NCI-H2029 (cell line): ENCODE data around the gene EIF4G3.
A peak's percentile ranks its signal among the peaks of the same experiment; 100 is the strongest.
"Not testable (repeated sequence)": the region's sequence is repeated elsewhere in the genome, so short reads cannot be mapped to it uniquely, and the experiment has no call there.

Experiments
- DNase-seq: peaks from one replicate; lab custom pipeline; 2025; lab: John Stamatoyannopoulos, UW

EIF4G3 gene

DNA sequence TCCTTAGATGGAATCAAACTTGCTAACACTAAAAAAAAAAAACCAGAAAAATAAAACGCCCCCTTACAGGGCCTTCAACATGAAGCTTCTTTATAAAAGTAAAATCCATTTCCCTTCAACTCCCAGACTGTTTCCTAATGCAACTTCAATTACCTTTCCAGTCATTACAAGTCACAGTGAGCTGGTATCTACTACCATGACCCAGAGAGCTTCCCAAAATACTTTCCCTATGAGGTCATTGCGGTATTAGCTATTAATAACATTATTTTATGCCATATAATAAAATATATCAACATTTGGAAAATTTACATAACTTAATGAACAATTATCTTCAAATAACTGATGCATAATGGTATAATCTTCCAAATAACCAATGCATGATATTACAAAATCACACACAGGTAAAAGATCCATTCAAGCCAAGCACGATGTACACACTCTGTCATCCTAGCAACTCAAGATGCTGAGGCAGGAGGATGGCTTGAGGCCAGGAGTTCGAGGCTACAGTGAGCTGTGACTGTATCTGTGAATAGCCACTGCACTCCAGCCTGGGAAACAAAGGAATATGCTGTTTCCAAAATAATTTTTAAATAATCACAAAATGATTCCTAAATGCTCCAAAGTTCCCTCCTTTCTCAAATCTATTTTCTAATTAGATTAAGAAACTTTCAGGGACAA lies 24.1 kb downstream of the EIF4G3 start:
- no peak for DNase-seq

DNA sequence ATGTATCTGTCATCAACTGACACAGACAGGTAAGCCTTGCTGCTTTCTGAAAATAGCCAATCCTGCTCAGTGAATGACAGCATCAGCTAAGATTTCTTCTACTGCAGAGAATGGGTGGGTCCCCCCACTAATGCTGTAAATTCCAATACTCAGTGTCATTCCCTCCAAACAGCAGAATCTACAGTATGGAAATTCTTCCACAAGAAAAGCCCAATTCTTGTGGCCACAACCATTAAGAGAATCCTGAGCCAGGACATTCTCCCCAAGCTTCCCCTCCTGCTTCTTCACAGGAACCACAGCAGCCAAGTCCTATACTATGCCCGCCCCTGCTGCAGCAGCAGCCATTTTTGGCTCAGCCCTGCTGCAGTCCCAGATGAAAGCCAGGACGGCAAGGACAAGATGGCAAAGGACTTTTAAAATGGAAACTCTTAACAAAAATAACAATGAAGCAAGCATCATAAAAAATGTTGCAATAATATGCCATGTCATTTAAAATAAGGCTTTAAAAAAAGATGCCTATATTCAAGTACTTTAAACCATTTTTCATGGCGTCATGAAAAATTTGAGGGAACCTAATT lies 26.8 kb downstream of the EIF4G3 start:
- DNase-seq: no peak

DNA sequence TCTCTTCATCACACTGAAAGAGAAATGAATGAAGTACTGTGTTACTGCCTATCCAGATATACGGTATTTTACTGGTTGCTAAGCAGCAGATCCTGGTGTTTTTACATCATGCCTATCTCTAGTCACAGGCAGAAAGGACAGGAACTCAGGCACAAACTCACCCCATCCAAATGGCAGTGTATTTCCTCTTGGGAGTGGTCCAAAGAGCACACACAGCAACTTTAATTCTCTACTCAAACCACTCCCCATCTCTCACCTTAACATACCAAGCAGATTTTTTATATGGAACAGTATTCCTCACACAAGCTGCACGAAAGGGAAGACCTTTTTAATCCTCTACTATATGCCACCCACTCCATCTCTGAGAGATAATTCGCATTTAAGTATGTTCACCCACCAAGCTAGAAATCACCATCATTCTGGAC lies 27.3 kb downstream of the EIF4G3 start:
- peak; percentile 41 for DNase-seq

DNA sequence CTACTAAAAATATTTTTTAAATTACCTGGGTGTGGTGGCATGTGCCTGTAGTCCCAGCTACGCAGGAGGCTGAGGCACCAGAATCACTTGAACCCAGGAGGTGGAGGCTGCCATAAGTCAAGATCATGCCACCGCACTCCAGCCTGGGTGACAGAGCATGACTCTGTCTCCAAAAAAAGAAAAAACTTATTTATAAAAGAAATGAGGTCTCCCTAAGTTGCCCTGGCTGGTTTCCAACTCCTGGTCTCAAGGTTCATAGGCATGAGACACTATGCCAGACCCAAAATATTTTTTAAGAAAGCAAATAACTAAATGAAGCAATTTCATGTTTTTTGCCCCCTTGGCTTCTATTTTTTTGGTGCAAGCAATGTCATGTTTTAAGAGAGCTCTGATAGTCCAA lies 32.9 kb downstream of the EIF4G3 start:
- no peak for DNase-seq

DNA sequence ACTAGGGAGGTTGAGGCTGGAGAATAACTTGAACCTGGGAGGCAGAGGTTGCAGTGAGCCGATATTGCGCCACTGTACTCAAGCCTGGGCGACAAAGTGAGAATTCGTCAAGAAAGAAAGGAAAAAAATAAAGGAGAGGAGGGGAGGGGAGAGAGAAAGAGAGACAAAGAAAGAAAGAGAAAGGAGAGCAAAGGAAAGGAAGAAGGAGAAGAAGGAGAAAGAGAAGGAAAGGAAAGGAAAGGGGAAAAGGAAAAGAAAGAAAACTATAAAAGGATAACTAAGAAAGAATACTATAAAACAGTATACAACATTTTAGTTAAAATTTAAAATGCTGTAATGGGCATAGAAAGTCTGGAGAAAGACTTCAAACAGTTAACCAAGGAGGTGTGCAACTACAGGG lies 33.6 kb downstream of the EIF4G3 start:
- no peak for DNase-seq

DNA sequence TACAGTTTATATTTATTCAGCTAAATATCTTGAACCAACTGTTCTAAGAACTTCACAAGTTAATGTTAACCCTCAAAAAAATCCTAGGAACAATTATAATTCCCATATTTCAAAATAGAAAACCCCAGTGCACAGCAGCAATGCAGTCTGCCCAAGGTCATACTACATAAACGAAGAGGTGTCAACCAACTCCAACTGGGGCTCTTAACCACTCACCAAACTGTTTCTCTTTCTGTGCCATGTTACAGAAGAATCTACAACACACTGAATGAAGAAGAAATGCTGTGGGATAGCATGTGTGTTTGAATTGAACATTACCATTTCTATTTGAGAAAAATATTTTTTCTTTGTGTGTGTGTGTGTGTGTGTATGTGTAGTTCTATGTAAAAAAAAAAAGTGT lies 35.7 kb downstream of the EIF4G3 start:
- no peak for DNase-seq

DNA sequence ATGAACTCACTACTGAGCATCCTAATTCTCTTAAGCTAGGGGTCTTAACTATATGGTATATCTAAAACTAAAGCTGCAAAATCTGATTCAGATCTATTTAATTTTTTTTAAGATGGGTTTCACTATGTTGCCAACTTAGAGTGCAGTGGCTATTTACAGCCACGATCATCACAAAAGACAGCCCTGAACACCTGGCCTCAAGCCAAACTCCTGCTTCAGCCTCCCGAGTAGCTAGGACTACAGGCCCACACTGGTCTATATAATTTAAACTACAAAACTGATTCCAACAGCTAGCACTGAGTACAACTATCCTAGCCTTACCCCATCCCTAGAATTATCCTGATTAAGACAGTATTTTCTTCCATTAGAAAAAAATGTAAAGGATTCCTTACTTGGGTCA lies 37.1 kb downstream of the EIF4G3 start:
- peak; percentile 34 for DNase-seq

DNA sequence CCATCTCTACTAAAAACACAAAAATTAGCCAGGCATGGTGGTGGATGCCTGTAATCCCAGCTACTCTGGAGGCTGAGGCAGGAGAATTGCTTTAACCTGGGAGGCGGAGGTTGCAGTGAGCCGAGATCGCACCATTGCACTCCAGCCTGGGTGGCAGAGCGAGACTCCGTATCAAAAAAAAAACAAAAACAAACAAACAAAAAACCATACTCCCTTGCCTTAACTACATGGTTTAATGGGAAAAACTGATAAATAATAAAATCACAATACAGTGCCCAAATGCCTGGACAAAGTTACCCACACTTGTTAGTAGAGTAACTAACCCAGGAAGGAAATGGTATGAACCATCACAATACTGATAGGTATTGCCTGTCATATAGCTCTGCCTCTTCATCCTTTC lies 40.4 kb downstream of the EIF4G3 start:
- DNase-seq: not testable (repeated sequence)

DNA sequence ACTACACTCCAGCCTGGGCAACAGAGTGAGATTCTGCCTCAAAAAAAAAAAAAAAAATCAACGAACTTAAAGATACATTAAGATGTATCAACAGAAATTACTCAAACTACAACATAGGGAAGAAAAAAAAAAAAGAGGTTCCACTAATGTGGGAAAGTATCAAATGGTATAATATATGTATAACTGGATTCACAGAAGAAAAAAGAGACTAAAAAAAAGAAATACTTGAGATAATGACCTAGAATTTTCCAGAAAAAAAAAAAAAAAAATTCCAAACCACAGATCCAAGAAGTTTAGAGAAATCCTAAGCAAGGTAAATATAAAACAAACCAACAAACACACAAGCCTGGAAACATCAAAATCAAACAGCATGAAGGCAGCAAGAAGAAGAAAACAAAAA lies 45.5 kb downstream of the EIF4G3 start:
- no peak for DNase-seq

DNA sequence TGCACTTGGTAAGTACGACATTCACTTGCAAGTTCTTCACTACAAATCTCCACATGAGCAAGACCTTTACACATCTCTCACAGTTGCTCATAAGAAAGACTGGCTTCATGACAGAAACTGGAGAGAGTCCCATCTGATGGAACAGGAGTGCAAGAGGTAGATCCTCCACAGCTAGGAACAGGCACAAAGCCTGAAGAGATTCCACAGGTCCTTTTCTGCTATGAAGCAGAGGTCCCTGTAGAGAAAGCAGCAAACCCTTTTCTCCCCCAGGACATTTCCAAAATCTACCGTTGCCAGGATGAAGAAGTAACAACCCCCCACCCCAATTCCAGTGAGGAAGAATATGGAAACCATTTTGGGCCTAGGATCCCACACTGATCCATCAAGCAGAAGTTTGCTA lies 47.3 kb downstream of the EIF4G3 start:
- DNase-seq: no peak

DNA sequence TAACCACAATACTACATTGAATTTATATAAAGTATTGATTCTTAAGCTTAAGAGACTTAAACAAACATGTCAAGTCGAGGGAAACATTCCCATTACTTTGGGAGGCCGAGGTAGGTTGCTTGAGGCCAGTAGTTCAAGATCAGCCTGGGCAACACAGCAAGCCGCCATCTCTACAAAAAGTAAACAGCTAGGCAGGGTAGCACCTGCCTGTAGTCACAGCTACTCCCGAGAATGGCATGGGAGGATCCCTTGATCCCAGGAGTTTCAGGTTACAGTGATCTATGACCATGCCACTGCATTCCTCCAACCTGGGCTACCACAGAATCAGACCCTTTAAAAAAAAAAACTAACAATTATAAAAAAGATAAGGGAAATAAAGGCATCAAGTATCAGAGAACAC lies 50.4 kb downstream of the EIF4G3 start:
- DNase-seq: no peak

DNA sequence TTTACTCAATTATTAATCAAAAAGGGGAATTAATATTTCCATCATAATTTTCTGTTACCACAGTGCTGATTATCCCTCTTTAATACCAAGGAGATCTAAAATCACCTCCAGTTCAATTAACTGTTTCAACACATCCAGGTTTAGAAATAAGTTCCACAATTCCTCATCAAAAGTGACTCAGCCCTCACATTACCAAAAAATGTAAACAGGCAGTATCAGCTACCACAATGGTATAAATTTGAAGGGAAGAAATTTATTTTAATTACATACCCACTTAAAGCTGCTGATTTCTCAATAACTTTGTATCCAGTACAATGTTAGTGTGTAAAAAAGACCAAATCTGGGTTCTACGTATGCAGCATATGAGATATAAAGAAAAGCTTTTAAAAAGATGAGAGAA lies 51.9 kb downstream of the EIF4G3 start:
- DNase-seq: no peak

DNA sequence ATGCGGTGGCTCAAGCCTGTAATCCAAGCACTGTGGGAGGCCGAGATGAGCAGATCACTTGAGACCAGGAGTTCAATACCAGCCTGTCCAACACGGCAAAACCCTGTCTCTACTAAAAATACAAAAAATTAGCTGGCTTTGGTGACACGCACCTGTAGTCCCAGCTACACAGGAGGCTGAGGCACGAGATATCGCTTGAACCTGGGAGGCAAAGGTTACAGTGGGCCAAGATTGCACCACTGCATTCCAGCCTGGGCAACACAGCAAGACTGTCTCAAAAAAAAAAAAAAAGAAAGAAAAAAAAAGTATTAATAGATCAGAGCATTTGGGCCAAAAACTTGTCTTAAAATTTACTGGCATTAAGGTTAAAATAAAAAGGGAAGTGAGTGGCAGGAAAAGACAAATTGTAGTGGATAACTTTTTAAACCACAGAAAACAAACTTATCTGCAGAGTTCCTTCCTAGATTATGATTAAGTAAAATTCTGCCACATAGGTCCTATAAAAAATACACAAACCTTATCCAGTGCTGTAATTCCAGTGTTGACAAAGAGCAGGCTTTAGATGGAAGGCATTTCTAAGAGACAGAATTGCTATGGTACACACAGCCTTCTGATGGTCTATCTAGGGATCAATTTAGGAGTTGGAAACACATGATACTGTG lies 53.3 kb downstream of the EIF4G3 start:
- DNase-seq: no peak

DNA sequence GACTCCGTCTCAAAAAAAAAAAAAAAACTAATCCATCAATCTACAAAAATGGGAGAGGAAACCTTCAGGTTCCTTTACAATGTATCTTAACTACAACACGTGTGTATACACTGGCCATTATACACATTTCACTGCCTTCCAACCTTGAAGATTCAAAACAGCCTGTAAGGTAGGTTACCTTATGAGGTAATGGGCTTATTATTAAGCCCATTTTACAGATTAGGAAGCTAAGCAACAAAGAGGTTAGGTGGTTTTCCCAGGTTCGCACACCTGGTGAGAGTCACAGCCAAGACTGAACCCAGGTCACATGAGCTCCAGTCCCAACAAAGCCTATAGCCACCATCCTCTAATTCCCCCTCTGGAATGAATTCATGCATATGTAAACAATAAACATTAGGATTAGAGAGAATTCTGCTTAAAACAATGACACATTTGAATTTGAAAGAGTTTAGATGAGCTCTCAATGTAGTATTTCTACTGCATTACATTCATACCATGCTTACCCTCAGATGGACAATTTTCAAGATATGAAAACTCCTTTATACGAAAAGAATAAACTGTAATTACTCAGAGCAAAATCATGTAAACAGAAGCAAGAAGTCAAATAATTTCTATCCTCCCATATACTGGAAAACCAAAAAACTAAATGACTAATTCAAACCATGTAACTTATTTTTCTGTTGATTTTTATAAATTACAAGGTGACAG lies 54.8 kb downstream of the EIF4G3 start:
- no peak for DNase-seq

DNA sequence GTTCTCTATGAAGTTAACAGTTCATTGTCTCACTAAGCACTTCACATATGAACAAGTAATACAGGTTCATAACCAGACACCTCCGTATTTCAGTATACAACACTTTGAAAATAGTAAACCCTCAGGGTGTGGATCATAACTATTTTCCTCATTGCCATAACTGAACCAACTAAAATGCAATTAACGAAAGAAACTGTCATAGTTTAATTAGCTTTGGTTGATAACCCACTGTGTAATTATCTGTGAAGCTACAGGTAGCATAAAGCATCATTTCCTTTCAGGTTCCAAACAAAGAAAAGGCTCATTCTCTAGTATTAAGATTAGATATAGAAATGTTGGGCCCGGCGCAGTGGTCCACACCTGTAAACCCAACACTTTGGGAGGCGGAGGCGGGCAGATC lies 58.5 kb downstream of the EIF4G3 start:
- no peak for DNase-seq

DNA sequence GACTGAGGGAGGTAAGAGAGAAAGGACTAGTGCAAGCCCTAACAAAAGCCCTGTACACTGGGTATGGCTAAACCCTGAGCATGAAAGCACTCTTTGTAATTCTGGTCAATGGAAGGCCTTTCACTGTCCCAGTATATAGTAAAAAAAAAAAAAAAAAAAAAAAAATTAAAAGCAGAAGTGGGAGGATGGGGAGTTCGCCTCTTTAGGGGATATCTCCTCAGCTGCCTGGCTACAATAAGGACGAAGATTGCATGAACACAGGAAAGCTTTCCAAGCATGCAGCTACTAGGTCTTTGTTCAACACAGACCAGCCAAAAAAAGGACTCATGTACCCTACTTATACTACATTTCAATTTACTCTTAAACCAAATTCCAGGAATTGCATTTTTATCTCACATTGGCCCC lies 59.1 kb downstream of the EIF4G3 start:
- DNase-seq: no peak

DNA sequence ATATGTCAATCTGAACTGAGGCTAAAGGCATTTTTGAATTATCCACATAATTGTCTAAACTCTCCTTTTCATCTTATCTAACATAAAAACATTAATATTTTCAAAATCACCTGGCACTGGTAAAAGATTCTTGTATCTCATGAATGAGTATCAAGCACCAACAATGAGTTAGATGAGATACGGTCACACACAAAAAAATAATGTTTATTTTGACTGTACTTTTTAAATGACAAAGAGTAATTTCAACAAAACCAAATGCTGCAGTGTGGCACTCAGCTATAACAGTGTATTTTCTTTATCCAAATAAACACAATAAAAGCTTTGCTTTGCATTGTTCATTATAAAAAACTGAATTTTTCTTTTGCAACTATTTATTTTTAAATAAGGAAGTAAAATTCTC lies 59.5 kb downstream of the EIF4G3 start:
- DNase-seq: no peak

DNA sequence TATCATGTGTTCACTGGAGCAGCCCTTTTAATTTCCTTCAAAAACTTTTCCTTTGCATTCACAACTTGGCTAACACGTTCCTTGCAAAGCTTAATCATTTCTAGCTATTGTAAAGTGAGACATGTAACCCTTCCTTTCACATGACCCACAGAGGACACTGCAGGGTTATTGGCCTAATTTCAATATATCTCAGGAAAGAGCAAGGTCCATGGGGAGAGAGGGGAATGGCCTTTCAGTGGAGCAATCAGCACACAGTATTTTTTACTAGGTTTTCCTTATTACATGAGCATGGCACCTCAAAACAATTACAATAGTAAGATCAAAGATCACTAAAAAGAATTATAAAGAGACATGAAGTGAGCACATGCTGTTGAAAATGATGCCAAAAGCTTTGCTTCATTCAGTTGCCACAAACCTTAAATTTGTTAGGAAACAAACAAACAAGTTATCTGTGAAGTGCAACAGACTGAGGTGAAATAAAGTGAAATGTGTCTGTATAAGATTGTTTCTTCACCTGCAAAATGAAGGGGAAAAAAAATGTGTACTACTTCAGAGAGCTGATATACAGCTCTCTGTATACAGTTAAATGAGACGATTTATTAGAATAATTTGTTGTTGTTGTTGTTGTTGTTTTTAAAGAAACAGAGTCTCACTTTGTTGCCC lies 61.5 kb downstream of the EIF4G3 start:
- no peak for DNase-seq

DNA sequence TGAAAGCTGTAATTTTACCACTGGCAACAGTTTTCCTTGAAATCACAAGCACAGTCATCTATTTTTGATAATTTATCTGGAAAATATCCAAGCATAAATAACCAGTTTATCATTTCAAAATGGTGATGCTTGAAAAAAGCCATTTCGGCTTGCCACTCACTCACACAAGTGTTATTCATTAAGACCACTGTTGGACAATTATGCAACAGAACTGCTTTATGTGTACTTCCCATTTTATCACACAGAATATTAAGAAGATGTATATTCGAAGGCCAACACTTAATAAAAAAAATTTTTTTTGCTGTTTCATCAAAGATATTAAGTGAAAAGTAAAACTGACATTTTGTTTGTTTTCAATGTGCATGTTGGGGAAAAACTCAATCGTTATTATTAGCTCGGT lies 62.3 kb downstream of the EIF4G3 start:
- no peak for DNase-seq

DNA sequence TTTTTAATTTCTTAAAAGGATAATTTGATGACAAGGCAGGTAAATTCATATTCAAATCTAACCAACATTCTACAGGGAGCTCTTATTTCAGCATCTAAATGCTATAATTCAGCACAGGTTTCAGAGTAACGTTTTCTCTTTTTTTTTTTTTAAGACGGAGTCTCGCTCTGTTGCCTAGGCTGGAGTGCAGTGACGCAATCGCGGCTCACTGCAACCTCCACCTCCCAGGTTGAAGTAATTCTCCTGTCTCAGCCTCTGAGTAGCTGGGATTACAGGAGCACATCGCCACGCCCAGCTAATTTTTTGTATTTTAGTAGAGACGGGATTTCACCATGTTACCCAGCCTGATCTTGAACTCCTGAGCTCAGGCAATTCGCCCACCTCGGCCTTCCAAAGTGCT lies 66.5 kb downstream of the EIF4G3 start:
- DNase-seq: no peak

DNA sequence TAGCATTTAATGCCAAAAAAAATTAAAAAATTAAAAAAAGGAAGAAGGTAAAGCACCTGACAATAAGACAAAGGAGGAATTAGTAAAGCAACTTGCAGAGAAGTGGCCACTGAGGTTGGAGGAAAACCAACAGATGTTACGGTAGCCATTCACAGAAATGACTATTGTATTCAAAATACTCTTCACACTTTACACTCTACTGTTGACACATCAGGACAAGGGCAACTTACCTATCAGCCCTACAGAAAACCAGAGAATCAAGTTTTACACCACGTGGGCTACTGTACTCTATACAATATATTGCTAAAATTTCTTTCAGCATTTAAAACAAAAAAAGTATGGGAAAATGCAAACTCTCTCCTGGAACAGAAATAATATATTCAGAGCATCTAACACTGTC lies 70.0 kb downstream of the EIF4G3 start:
- DNase-seq: no peak

DNA sequence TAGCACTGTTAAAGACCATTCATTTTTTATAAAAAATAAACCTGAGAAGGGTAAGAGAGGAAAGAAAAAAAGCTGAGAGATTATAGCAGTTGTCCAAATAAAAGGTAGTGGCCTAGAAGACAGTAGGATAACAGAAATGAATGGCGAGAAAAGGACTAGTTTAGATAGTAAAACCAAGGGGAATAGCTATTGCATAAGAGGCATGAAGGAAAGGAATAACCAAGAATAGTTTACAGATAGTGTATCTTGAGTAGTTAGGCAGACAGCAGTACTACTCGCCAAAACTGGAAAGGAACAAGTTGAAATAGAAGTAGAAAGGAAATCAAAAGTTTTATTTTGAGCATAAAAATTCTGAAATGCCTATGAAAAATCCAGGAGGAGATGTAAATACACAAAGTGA lies 70.5 kb downstream of the EIF4G3 start:
- DNase-seq: no peak

DNA sequence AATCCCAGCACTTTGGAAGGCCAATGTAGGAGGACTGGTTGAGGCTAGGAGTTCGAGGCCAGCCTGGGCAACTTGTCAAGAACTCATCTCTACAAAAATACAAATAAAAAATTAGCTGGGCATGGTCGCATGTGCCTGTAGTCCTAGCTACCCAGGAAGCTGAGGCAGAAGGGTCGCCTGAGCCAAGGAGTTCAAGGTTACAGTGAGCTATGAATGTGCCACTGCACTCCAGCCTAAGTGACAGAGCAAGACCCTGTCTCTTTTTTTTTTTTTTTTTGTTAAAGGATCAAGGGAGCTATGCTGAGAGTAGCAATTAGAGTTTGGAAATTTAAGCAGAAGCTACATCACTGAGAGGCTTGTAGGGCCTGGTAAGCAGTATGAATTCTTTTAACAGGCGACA lies 70.9 kb downstream of the EIF4G3 start:
- no peak for DNase-seq
